Transverse colon (tissue), 4 donors: Measurements from ENCODE around the gene MYB. TPM values are rescaled to one million over a fixed set of nuclear protein-coding genes. Genes with fewer than 3 reads are reported as not detected.

ENCODE experiments used
- DNase-seq: peaks from one replicate; pipeline ENCODE4 v3.0.0-alpha.2; 2019
- H3K27ac ChIP-seq, 4 donors: fragments of 200-600 bp; sonication (generic); 2 replicates each; pipeline ENCODE4 v1.5.1; 2016 to 2018; ENCODE audit warnings: inconsistent platforms in 4 of 4
- H3K27me3 ChIP-seq: fragments of 200-600 bp; sonication (generic); 2 replicates; pipeline ENCODE4 v1.5.1; 2017; ENCODE audit warnings: inconsistent platforms
- H3K36me3 ChIP-seq, 4 donors: fragments of 200-600 bp; sonication (generic); 2 replicates each; pipeline ENCODE4 v1.5.1; 2017 to 2019; ENCODE audit warnings: inconsistent platforms in 4 of 4
- H3K4me1 ChIP-seq, 4 donors: fragments of 200-600 bp; sonication (generic); 2 replicates each; pipeline ENCODE4 v1.5.1; 2017 to 2020; ENCODE audit warnings: inconsistent platforms in 4 of 4
- H3K4me3 ChIP-seq, 4 donors: fragments of 200-600 bp; sonication (generic); 1 replicate in 1 of 4; 2 replicates in 3 of 4; pipeline versions ENCODE4 v1.5.1 to v1.6.1; 2017 to 2019; ENCODE audit warnings: inconsistent platforms in 4 of 4
- H3K9me3 ChIP-seq, 2 donors: fragments of 200-600 bp; sonication (generic); 2 replicates each; pipeline ENCODE4 v1.5.1; 2017 to 2019; ENCODE audit warnings: inconsistent platforms in 2 of 2
- EP300 ChIP-seq: sonication (generic); formaldehyde crosslinking; IDR thresholded peaks from one replicate; pipeline ENCODE4 v1.6.1; 2017; ENCODE audit warnings: antibody characterized with exemption, low read depth
- POLR2A ChIP-seq: fragments of 450-650 bp; IDR thresholded peaks from one replicate; pipeline ENCODE4 v1.6.1; 2016; ENCODE audit warnings: antibody characterized with exemption, mild to moderate bottlenecking, moderate library complexity
- POLR2AphosphoS5 ChIP-seq, 3 donors: sonication (generic); formaldehyde crosslinking; IDR thresholded peaks; one replicate each; pipeline ENCODE4 v1.6.1; 2016; ENCODE audit warnings: antibody characterized with exemption in 3 of 3
- WGBS, 2 donors: methylation state at CpG; one replicate each; pipeline ENCODE4 v1.1.5; 2018; ENCODE audit warnings: low coverage in 1 of 2; 5-methylcytosine and 5-hydroxymethylcytosine counted together
- in situ Hi-C, 4 donors: fragments of 200-750 bp; cut with MboI; loops; one replicate each; pipeline versions ENCODE4 v1.15.0 to v1.15.1; 2017; ENCODE audit warnings: low sequenced_read_pairs in 3 of 4, low pct_ligation_motif_present in 1 of 4, low pct_unique_long_range_greater_than_20kb in 1 of 4
- intact Hi-C: fragments of 100-400 bp; cut with DNase I; formaldehyde crosslinking; loops from one replicate; pipeline ENCODE4 v1.15.1; 2023; ENCODE audit warnings: low total_unique reads
- total RNA-seq, 4 donors: library from RNA; depleted of rRNA; stranded (reverse); fragments of >200 nt; gene quantifications; one replicate each; pipeline ENCODE4 v1.1.0, GENCODE V29; 2016
- TF ChIP-seq, protein P1 (sequence below), 5 experiments: fragments of 200-600 bp in 3 of 5; fragments of 450-650 bp in 2 of 5; sonication (generic) in 3 of 5; IDR thresholded peaks; 1 replicate in 2 of 5; 2 replicates in 3 of 5; pipeline ENCODE4 v1.5.1; 2016 to 2017; ENCODE audit warnings: antibody characterized with exemption in 5 of 5, inconsistent platforms in 3 of 5, mild to moderate bottlenecking in 2 of 5, moderate library complexity in 1 of 5

Gene MYB
- total RNA-seq, 4 donors from 2014 or later, result 20.9 to 64.1 (median 46.6) TPM

DNA sequence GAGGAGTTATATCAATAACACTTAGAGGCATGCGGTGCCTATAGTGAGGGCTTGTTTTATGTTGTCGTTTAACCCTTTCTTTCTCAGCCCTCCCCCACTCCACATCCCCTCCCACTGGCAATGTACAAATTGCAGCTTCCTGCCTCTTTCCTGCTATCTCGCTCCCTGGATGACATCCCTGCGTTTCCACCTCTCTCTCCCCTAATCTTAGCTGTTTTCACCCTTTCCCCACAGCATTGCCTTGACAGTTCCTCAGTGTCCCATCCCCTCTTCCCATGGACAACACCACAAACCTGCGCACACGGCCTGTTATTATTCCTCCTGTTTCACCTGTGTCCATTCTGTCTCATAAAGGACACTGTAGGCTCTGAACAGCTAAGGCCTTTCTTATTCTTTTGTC lies 34.5 kb downstream of the MYB start:
- H3K27ac ChIP-seq, result no peak overlapping the region
- H3K9me3 ChIP-seq, result no peaks in the 10 kb centered on the region
- H3K36me3 ChIP-seq, result peaks cover 0 to 3% (median 0%) of the 10 kb centered on the region in 4 donors
- H3K4me3 ChIP-seq, result no peak overlapping the region
- intact Hi-C loops, result no loop called here
- H3K27me3 ChIP-seq, result no peaks in the 10 kb centered on the region
- in situ Hi-C loops, result no loop called here
- no peak for TF ChIP-seq EP300
- TF ChIP-seq, protein P1, sequence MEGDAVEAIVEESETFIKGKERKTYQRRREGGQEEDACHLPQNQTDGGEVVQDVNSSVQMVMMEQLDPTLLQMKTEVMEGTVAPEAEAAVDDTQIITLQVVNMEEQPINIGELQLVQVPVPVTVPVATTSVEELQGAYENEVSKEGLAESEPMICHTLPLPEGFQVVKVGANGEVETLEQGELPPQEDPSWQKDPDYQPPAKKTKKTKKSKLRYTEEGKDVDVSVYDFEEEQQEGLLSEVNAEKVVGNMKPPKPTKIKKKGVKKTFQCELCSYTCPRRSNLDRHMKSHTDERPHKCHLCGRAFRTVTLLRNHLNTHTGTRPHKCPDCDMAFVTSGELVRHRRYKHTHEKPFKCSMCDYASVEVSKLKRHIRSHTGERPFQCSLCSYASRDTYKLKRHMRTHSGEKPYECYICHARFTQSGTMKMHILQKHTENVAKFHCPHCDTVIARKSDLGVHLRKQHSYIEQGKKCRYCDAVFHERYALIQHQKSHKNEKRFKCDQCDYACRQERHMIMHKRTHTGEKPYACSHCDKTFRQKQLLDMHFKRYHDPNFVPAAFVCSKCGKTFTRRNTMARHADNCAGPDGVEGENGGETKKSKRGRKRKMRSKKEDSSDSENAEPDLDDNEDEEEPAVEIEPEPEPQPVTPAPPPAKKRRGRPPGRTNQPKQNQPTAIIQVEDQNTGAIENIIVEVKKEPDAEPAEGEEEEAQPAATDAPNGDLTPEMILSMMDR (IDR thresholded peaks at IDR 0.05), result no peak
- TF ChIP-seq POLR2AphosphoS5 (IDR thresholded peaks at IDR 0.05), result no peak
- no peak for TF ChIP-seq POLR2A
- DNase-seq, result no peak
- WGBS, 2 donors, result 66 to 82% methylated on average over 6 of the region's 6 CpGs
- H3K4me1 ChIP-seq, result peaks cover 0 to 4% (median 0%) of the 10 kb centered on the region in 4 donors

- Histone ChIP-seq H3K9me3 (no peaks in the 10 kb centered on the region), H3K4me1 (peaks cover 0 to 3% (median 0%) of the 10 kb centered on the region in 4 donors), H3K27me3 (no peaks in the 10 kb centered on the region), H3K36me3 (peaks cover 0 to 3% (median 0%) of the 10 kb centered on the region in 4 donors), H3K27ac (no peak overlapping the region), H3K4me3 (no peak overlapping the region)
- no peak for DNase-seq
- no peak for TF ChIP-seq POLR2A
- no peak for TF ChIP-seq EP300
- TF ChIP-seq, protein P1 (IDR thresholded peaks at IDR 0.05), result no peak
- TF ChIP-seq POLR2AphosphoS5 (IDR thresholded peaks at IDR 0.05), result no peak
- in situ Hi-C loops, result no loop called here
- 91 to 93% methylated on average over 6 of the region's 6 CpGs for WGBS, 2 donors
- intact Hi-C loops, result no loop called here
Measured at GRCh38 chr6:135217663-135218062, 36.6 kb downstream of the MYB start.

DNA sequence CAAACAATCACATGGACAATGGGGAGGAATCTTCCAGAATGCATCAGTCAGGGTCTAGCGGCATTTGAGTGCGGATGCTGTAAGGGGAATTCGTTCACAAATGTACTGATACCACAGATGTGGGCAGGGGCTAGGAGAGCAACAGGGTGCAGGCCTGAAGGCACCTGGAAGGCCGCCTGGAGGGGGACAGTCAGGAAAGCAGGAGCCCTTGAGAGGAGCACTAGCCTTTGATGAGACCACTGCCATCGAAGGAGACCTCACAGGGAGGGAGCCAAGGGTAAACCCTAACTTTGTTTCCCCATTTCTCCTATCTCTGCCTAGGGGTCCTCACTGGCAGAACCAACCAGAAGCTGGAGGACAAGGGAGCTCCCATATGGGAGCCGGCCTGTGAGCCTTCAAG lies 38.2 kb downstream of the MYB start:
- WGBS, 2 donors, result 97 to 100% methylated on average over 1 to 6 of the region's 6 CpGs
- H3K27me3 ChIP-seq, result no peaks in the 10 kb centered on the region
- in situ Hi-C loops, result no loop called here
- no peak overlapping the region for H3K27ac ChIP-seq
- H3K9me3 ChIP-seq, result no peaks in the 10 kb centered on the region
- peaks cover 0 to 8% (median 4%) of the 10 kb centered on the region in 4 donors for H3K4me1 ChIP-seq
- intact Hi-C loops, result no loop called here
- no peak for DNase-seq
- no peak for TF ChIP-seq EP300
- no peak for TF ChIP-seq POLR2A
- TF ChIP-seq, protein P1 (IDR thresholded peaks at IDR 0.05), result no peak
- no peak for TF ChIP-seq POLR2AphosphoS5 (IDR thresholded peaks at IDR 0.05)
- peaks cover 0 to 3% (median 0%) of the 10 kb centered on the region in 4 donors for H3K36me3 ChIP-seq
- H3K4me3 ChIP-seq, result no peak overlapping the region

DNA sequence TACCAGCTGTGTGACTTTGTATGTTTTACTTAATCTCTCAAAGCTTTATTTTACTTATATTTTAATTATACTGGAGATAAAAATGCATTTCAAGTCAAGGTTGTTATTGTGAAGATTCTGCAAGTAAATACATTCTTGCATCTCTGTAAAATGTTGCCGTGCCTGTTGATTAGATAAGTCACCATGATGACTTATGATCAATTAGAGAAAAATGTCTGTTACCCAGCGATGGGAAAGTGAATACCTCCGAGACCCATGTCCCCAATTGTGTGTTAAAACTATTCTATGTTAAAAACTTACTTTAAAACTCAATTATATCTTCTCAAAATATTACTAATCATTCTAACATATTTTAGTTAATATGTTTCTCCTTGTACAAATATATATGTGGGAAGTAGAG lies 39.9 kb downstream of the MYB start:
- H3K9me3 ChIP-seq, result no peaks in the 10 kb centered on the region
- intact Hi-C loops, result no loop called here
- no peak overlapping the region for H3K4me3 ChIP-seq
- no peak for TF ChIP-seq POLR2AphosphoS5 (IDR thresholded peaks at IDR 0.05)
- no peak for TF ChIP-seq POLR2A
- TF ChIP-seq EP300, result no peak
- TF ChIP-seq, protein P1 (IDR thresholded peaks at IDR 0.05), result no peak
- H3K4me1 ChIP-seq, result peaks cover 0 to 13% (median 6%) of the 10 kb centered on the region in 4 donors
- H3K27me3 ChIP-seq, result no peaks in the 10 kb centered on the region
- no peak for DNase-seq
- peaks cover 0 to 3% (median 0%) of the 10 kb centered on the region in 4 donors for H3K36me3 ChIP-seq
- WGBS, 2 donors, result 93 to 94% methylated on average over 3 of the region's 3 CpGs
- H3K27ac ChIP-seq, result no peak overlapping the region
- in situ Hi-C loops, result no loop called here
